Amygdala (tissue), 56 donors: ENCODE data around the gene ZFAND3.

Source experiments
- DNase-seq, 56 donors: peaks; one replicate each; lab custom pipeline; 2025; lab: John Stamatoyannopoulos, UW

Gene ZFAND3

DNA sequence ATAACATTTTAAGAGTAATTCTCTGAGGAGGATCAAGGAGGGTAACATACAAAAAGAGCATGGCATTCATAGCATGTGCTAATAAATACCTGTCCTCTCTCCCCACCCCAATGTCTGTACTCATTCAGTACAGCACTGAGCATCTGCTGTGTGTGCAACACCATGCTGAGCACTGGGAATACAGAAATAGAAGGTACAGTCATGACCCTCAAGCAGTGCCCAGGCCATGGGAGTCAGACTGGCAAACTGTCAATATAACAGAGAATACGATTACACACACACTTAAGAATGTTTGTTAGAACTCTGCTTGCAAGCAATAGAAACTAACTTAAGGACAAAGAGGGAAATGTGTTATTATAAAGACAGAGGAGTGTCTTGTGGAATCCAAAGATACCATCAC is 24.7 kb upstream of the ZFAND3 start:
- DNase-seq, result no peak

DNA sequence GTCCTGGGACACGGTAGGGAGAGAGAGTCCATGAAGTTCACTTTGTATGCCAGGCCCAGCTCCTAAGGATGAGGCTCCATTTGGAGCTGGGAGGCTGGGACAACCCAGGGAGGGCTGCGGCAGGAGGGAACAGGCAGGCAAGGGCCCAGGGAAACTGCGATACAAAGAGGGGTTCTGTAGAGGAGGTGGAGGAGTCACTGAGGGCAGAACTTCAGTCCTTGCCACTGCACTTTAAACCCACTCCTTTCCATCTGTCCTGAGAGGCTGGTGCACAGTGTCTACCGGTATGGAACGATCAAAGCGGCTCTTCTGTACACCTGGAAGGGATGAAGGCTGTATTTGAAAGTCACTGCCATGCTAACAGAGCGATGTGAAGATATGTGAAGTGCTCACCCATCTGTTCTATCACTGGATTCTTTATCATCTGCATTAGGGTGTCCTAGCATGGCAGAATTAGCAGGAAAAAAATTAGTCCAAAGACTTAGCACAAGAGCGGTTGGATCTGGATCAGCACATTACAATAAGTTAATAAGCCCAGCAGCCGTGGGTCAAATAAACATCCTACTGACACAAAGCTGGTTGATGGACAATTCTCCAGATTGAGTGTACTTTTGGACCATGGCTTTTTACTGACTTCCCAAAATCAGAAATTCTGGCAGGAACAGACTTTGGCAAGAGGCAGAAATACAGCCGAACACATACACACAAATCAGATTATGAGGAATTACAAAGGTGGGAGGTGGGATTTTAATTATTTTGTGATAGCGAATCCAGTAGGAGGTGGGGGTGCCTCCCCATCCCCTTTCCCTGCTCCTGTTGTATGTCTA is 20.9 kb upstream of the ZFAND3 start:
- DNase-seq, result no peak

DNA sequence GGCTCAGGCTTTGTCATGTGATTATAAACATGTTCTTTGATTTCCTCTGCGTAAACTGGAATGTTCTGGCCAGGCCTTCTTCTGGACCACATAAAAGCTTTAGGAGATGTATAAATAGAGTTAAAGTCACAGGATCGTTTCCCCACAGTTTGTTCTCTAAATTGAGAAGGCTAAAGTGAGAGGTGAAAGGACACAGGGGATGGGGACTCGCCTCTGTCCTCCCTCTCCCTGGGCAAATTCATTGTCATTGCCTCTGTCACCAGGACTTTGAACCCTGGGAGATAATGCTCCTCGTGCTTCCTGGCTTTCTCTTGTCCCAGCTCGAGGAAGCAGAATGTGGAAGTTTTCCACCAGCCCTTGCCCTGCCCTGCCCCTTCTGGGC is 20.3 kb upstream of the ZFAND3 start:
- no peak for DNase-seq

DNA sequence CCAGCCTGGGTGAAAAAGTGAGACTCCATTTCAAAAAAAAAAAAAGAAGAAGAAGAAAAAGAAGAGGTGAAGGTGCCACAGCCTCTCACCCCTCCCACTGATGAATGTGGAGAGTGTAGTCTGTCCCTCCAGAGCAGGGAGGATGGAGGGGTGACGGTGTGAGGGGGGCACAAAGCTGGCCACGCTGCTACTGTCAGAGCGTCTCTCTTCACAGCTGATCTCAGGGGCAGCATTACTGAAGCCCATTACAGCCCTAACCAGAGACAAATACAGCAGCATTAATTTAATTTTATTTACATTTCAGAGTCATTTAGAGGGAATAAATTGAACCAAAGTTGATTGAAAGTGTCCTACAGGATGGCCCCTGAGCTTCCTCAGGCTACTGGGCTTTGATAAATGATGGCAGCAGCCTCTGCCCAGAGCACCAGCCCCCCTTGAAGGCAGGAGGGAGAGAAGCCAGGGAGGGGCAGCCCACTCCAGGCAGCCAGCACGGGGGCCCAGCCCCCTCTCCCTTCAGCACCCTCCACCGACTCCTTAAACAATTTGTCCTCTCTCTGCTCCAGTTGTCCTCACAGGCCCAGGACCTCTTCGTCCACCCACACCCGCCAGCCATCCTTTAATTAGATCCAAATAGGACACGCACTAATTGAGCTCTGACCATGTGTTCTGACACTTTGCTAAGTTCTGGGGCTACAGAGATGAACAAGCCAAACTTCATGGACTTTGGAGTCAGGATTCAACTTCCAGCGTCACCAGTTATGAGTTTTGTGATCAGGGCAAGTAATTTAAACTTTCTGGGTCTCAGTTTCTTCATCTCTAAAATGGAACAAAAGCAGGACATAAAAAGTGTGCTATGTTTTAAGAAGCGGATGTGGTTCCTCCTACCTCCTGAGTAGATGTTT is 18.6 kb upstream of the ZFAND3 start:
- DNase-seq, result no peak

DNA sequence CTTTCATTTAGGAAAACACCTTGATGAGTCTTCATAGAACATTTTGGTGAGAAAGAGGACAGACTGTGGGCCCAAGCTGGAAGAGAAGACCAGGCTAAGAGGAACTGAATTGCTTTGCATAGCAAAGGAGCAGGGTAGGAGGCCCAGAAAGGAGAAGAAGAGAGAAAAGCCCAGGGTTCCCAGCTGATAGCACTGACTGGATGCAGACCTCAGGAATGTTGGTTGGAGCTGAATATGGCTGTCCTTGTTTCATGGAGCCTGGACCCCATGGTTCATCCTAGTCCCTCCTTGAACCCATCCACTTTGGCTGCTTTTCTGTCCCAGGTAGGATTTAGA is 18.0 kb upstream of the ZFAND3 start:
- no peak for DNase-seq

- no peak for DNase-seq
Observed at GRCh38 chr6:37802810-37803209, 16.7 kb upstream of the ZFAND3 start.

GRCh38 chr6:37804586-37804985 is 14.9 kb upstream of the ZFAND3 start:
- no peak for DNase-seq

GRCh38 chr6:37806213-37806612 is 13.3 kb upstream of the ZFAND3 start:
- no peak for DNase-seq

- DNase-seq, result peak in 37 of 56 donors; percentile 12 to 75 (median 41)
Observed at GRCh38 chr6:37807656-37808055, 11.9 kb upstream of the ZFAND3 start.

DNA sequence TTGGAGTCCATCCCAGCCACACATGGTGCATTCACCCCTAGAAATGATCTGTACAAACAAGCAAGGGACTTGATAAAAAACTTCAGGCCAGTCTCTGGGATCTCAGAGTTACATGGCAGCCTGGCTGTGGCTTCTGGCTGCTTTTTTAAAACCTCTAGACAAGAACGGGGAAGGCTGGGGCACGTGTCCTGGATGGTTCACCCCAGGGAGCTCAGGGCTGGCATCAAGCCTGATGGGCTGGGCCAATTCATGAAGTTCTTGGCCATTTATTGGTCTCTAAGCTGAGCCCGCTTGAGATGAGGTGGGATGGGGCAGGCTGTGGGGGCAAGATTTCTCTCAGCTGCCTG is 10.4 kb upstream of the ZFAND3 start:
- DNase-seq, result peak in 15 of 56 donors; percentile 5 to 32 (median 14)

DNA sequence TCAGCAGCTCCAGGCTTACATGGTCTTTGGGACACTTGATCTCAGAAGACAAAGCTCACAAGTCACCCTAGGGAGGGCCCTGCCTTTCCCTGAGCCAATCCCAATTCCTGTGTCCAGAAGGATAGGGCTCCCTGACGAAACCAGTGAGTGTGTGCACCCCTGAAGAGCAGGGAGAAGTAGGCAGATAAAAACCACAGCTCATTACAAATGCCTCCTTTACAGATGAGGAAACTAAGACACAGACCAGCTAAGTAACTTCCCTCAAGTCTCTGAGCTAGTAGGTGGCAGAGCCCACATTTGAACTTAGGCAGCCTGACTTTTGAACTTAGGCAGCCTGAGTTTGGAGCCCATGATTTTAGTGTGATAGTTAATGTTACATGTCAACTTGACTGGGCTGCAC is 6.7 kb upstream of the ZFAND3 start:
- no peak for DNase-seq

GRCh38 chr6:37814374-37814773 is 5.2 kb upstream of the ZFAND3 start:
- DNase-seq, result no peak

DNA sequence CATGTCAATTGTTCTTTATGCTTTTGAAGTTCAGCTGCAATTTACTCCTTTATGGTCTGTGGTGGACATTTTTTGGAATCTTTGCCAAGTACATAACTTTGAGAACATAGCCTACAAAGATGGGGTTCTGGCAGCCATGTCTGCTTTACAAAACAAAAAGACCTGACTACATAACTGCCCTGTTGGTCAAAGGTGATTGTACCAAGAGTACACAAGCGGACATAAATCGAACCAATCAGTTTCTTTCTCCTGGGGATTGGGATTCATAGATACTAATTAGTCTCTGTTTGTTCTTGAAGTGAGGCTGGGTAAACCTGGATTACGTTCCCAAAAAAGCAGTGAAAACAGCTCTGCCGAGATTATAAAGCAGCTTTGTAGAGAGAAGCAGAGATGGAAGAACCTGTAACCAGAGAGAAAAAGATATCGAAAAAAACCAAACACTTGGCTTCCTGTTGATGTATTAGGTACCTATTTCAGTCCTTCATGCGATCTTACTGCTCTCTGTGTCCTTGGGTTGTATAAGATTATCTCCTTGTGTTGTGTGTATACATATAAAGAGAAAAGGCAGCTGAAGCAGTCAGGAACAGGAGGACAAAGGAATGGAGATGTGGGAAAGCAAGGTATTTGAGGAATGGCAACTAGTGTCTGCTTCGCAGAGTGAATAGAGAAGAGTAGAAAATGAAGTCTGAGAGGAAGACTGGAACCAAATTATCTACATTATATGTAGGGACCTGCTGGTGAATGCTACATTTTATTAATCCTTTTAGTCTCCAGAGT is 2.7 kb upstream of the ZFAND3 start:
- no peak for DNase-seq

DNA sequence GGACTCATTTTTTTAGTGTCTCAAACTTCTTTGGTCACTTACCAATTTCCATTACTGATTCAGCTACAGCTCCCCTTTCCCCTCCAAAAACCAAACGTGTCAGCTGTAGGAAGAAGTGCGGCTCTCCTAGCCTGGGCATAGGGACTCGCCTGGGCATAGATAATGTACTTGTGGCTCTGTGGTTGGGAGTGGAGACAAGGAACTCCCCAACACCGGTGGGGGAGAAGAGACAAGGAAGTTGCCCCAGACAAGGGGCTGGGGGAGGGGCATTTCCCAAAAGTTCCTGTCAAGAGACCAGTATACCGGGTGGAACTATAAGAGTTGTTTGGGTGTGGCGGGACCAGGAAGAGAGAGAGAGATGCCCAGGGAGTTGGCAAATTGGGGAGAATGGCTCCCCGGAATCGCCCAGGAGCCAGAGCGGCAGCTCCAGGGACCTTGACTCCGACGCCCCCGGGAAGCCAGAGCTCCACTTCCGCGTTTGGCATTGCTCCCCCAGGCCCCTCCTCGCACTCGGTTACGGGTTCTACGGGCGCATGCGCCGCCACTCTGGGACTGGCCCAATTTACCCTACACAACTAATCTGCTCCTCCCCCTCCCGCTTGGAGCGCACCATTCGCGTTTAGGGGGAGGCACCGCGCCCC is 871 bp upstream of the ZFAND3 start:
- DNase-seq, result peak in 55 of 56 donors; percentile 79 to 100 (median 96)

DNA sequence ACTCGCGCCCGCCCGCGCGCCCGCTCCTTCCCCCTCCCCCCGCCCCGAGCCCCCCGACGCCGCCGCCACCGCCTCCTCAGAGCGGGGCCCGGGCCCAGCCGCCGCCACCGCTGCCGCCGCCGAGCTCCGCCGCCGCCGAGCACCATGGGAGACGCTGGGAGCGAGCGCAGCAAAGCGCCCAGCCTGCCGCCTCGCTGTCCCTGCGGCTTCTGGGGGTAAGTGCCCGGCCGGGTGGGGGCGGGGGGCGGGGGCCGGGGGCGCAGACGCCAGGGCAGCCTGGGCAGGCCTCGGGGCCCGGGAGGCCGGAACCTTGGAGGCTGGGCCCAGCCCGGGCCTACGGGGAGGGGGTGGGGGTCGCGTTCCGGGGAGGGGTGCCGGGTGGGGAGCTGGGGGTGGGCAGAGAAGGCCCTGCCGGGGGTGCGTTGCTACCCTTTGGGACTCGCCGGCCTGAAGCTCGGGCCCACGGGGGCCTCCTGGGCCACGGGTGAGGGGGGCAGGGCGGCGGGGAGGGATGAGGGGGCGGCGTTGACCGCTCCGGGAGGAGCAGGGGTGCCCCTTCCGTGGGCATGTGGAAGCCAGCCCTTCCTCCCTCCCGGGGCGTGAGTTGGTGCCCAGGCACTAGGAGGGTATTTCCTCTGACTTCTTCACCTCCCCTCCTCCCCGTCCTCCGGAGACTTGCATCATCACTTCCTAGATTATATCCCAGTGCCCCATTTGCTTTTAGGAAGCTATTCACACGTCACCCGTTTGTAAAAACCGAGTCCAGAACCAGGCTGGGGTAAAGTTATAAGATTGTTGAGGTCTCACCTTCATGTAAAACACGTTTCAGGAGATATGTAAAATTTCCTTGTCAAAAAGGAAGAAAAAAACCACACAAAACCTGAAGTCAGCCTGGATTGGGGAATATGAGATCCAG is 533 bp downstream of the ZFAND3 start:
- DNase-seq, result peak in 30 of 56 donors; percentile 4 to 51 (median 23)

DNA sequence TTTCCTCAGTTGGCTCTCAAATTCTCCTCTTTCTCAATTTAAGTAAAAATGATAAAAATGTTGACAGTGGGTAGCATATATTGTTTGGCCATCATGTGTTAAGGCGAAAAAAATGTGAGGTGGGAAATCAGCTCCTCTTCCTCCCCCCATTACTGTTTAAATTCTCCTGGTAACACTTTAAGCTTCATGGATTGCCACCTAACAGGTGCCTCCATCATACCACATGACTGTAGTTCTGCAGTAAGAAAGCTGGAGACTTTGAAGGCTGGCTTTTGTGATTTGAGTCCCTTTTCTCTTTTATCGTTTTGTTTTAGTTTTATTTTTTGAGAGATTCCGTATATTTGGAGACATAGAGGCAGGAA is 1.2 kb downstream of the ZFAND3 start:
- DNase-seq, result no peak

DNA sequence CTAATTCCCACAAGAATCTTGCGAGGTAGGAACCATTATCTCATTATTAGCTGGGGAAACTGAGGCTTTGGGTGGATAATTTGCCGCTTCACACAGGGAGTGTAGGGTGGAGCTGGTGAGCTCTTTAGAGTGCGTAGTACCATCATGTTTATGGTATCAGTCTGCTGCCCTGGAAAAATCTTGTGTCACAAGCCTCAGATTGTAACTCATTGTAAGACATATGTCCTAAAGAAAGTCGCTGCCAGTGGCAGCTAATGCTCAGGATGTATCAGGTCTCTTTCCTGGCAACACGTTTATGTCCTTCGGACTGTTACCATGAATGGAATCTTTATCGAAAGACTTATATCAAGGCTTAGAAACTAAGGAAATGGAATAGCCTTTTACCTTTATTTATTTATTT is 1.9 kb downstream of the ZFAND3 start:
- DNase-seq, result no peak

DNA sequence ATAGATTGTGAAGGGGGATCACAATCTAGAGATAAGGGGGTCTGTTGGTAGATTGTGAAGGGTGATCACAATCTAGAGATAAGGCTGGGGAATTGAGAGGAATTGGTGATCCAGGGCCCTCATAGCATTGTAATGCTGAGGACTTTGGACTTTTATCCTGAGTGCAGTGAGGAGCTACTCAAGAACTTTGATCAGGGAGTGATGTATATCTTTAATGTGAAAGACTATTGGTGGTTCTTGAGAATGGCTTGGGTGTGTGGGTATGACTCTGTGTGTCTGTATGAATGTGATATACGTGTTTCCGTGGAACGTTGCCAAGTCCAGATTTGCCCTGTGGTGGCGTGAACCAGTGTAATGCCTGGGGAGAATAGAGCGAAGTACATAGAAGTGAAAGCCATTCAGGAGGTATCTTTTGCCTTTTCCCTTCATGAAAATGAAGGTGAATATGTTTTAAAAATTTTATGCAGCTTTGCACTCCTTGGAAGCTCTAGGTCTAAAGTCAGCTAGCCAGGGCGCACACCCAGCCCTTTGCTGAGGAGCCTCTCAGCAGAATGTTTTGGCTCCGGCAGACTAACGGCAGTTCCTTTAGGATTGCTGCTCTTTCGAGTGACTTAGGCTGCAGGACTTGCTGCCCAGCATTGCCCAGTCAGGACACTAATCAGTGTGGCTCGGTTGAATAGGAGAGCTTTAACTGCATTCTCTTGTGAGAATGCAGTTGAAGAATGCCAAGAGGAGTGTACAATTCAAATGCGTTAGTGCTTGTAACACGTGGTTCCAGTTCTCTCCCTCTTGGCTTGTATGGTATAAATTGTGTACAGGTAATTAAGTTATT is 3.5 kb downstream of the ZFAND3 start:
- peak in 2 of 56 donors; percentile 3 to 9 for DNase-seq

GRCh38 chr6:37824170-37824569 is 4.6 kb downstream of the ZFAND3 start:
- DNase-seq, result no peak
